Stomach (tissue), 9 donors: ENCODE measurements around the gene TSPAN14. TPM values are rescaled to one million over a fixed set of nuclear protein-coding genes. Genes with fewer than 3 reads are reported as not detected.

Experiments used
- DNase-seq, 2 donors: peaks; one replicate each; pipeline versions ENCODE4 v3.0.0 to v3.0.0-alpha.2; 2013 to 2019
- H3K27ac ChIP-seq, 5 donors: fragments of 200-600 bp in 4 of 5; sonication (generic) in 4 of 5; one replicate each; pipeline ENCODE4 v1.5.1; 2013 to 2019; ENCODE audit warnings: mild to moderate bottlenecking in 1 of 5, moderate library complexity in 1 of 5
- H3K27me3 ChIP-seq, 3 donors: fragments of 200-600 bp; sonication (generic); one replicate each; pipeline ENCODE4 v1.5.1; 2017 to 2019; ENCODE audit warnings: mixed run types in 1 of 3
- H3K36me3 ChIP-seq, 4 donors: fragments of 200-600 bp; sonication (generic); 1 replicate in 3 of 4; 2 replicates in 1 of 4; pipeline ENCODE4 v1.5.1; 2016 to 2019
- H3K4me1 ChIP-seq, 4 donors: fragments of 200-600 bp; sonication (generic); one replicate each; pipeline ENCODE4 v1.5.1; 2016 to 2019
- H3K4me3 ChIP-seq, 4 donors: fragments of 200-600 bp; sonication (generic) in 3 of 4; one replicate each; pipeline ENCODE4 v1.5.1; 2016 to 2019; ENCODE audit warnings: mild to moderate bottlenecking in 1 of 4
- H3K9me3 ChIP-seq, 4 donors: fragments of 200-600 bp; sonication (generic); one replicate each; pipeline ENCODE4 v1.5.1; 2016 to 2019
- EP300 ChIP-seq: sonication (generic); formaldehyde crosslinking; IDR thresholded peaks from one replicate; pipeline ENCODE4 v1.6.1; 2017; ENCODE audit warnings: antibody characterized with exemption
- POLR2A ChIP-seq, 4 donors: fragments of 450-650 bp; IDR thresholded peaks; one replicate each; pipeline ENCODE4 v1.6.1; 2016; ENCODE audit warnings: antibody characterized with exemption in 4 of 4, control low read depth in 2 of 4, mild to moderate bottlenecking in 1 of 4, moderate library complexity in 1 of 4
- POLR2AphosphoS5 ChIP-seq, 3 donors: sonication (generic); formaldehyde crosslinking; IDR thresholded peaks; one replicate each; pipeline ENCODE4 v1.6.1; 2016; ENCODE audit warnings: antibody characterized with exemption in 3 of 3
- WGBS, 5 donors: extraction: QIAGEN DNeasy Blood & Tissue Kit in 3 of 5; methylation state at CpG; one replicate each; pipeline versions ENCODE4 v1.1.5 to v1.1.7; 2013 to 2018; 5-methylcytosine and 5-hydroxymethylcytosine counted together
- intact Hi-C: fragments of 100-400 bp; cut with DNase I; formaldehyde crosslinking; loops from one replicate; pipeline ENCODE4 v1.15.1; 2023; ENCODE audit warnings: low total_unique reads
- polyA plus RNA-seq, 3 donors: library from polyadenylated mRNA; stranded (reverse); fragments of 200-250 nt; gene quantifications; one replicate each; pipeline ENCODE4 v1.2.3, GENCODE V29; 2013
- total RNA-seq, 5 donors: library from RNA; depleted of rRNA; stranded (reverse); fragments of >200 nt; gene quantifications; one replicate each; pipeline versions ENCODE4 v1.1.0 to v1.2.3, GENCODE V29; 2014 to 2016
- TF ChIP-seq, protein P1 (sequence below), 7 experiments: fragments of 450-650 bp in 4 of 7; fragments of 200-600 bp in 3 of 7; sonication (generic) in 3 of 7; IDR thresholded peaks; one replicate each; pipeline ENCODE4 v1.5.1; 2016 to 2019; ENCODE audit warnings: antibody characterized with exemption in 7 of 7, control low read depth in 2 of 7, mild to moderate bottlenecking in 1 of 7
- donor health status: healthy with polysubstance abuse.
- donor health status: Bipolar disorder and iron deficiency.
- donor health status: healthy.

The TSPAN14 gene
- total and polyA plus RNA-seq, 8 donors = 7.0 to 82.6 (median 30.5) TPM

GRCh38 chr10:80540136-80540535 lies 86.0 kb downstream of the TSPAN14 start:
- no peaks in the 10 kb centered on the region for H3K9me3 ChIP-seq
- H3K4me3 ChIP-seq = no peak overlapping the region
- DNase-seq = no peak
- intact Hi-C loops = no loop called here
- H3K27me3 ChIP-seq = no peaks in the 10 kb centered on the region
- no peak overlapping the region for H3K27ac ChIP-seq
- TF ChIP-seq POLR2A (IDR thresholded peaks at IDR 0.05) = no peak
- TF ChIP-seq POLR2AphosphoS5 (IDR thresholded peaks at IDR 0.05) = no peak
- no peak for TF ChIP-seq EP300
- TF ChIP-seq, protein P1, sequence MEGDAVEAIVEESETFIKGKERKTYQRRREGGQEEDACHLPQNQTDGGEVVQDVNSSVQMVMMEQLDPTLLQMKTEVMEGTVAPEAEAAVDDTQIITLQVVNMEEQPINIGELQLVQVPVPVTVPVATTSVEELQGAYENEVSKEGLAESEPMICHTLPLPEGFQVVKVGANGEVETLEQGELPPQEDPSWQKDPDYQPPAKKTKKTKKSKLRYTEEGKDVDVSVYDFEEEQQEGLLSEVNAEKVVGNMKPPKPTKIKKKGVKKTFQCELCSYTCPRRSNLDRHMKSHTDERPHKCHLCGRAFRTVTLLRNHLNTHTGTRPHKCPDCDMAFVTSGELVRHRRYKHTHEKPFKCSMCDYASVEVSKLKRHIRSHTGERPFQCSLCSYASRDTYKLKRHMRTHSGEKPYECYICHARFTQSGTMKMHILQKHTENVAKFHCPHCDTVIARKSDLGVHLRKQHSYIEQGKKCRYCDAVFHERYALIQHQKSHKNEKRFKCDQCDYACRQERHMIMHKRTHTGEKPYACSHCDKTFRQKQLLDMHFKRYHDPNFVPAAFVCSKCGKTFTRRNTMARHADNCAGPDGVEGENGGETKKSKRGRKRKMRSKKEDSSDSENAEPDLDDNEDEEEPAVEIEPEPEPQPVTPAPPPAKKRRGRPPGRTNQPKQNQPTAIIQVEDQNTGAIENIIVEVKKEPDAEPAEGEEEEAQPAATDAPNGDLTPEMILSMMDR (IDR thresholded peaks at IDR 0.05) = no peak
- peaks cover 4 to 11% (median 7%) of the 10 kb centered on the region in 4 donors for H3K4me1 ChIP-seq
- no peaks in the 10 kb centered on the region for H3K36me3 ChIP-seq
- WGBS, 5 donors = 83 to 92% (median 83%) methylated on average over 11 of the region's 11 CpGs

- no peak for DNase-seq
- Histone ChIP-seq H3K36me3 (no peaks in the 10 kb centered on the region), H3K9me3 (no peaks in the 10 kb centered on the region), H3K4me3 (no peak overlapping the region), H3K27me3 (no peaks in the 10 kb centered on the region), H3K4me1 (peaks cover 3 to 9% (median 6%) of the 10 kb centered on the region in 4 donors), H3K27ac (peak overlapping the region in 2 of 5 donors; percentile 28 to 54)
- TF ChIP-seq POLR2A (IDR thresholded peaks at IDR 0.05) = no peak
- TF ChIP-seq, protein P1 (IDR thresholded peaks at IDR 0.05) = no peak
- no peak for TF ChIP-seq POLR2AphosphoS5 (IDR thresholded peaks at IDR 0.05)
- TF ChIP-seq EP300 = no peak
- intact Hi-C loops = no loop called here
- 50 to 77% (median 65%) methylated on average over 9 of the region's 9 CpGs for WGBS, 5 donors
Observed at GRCh38 chr10:80540618-80540980, 86.5 kb downstream of the TSPAN14 start.

- Histone ChIP-seq H3K36me3 (no peaks in the 10 kb centered on the region), H3K9me3 (no peaks in the 10 kb centered on the region), H3K27ac (peak overlapping the region in 2 of 5 donors; percentile 28 to 54), H3K27me3 (no peaks in the 10 kb centered on the region), H3K4me3 (no peak overlapping the region), H3K4me1 (peaks cover 0 to 4% (median 3%) of the 10 kb centered on the region in 4 donors)
- intact Hi-C loops = no loop called here
- no peak for TF ChIP-seq POLR2A (IDR thresholded peaks at IDR 0.05)
- TF ChIP-seq EP300 = no peak
- TF ChIP-seq, protein P1 (IDR thresholded peaks at IDR 0.05) = no peak
- TF ChIP-seq POLR2AphosphoS5 (IDR thresholded peaks at IDR 0.05) = no peak
- 55 to 61% (median 57%) methylated on average over 11 of the region's 11 CpGs for WGBS, 5 donors
- peak in 1 of 2 donors; percentile 58 for DNase-seq
Observed at GRCh38 chr10:80540981-80541750, 87.1 kb downstream of the TSPAN14 start.

DNA sequence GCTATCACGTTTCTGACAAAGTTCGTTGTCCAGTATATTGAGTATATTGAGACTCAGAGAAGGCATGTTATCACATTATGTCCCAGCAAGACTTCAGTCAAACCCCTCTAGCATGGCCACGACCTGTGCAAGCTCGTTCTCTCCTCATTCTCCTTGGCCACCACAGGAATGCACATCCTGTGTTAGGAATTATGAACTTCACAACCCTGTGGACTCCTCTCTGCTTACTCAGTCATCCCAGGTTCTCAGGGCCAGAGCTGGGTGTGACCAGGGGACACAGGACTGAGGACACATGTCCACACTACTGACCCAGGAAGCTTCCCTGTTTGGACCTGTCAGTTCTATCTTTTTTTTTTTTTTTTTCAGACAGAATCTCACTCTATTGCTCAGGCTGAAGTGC lies 87.9 kb downstream of the TSPAN14 start:
- H3K27me3 ChIP-seq = no peaks in the 10 kb centered on the region
- 73 to 82% (median 74%) methylated on average over 4 of the region's 4 CpGs for WGBS, 5 donors
- no peaks in the 10 kb centered on the region for H3K9me3 ChIP-seq
- H3K27ac ChIP-seq = no peak overlapping the region
- no peak for DNase-seq
- TF ChIP-seq, protein P1 (IDR thresholded peaks at IDR 0.05) = no peak
- TF ChIP-seq POLR2AphosphoS5 (IDR thresholded peaks at IDR 0.05) (no peak), POLR2A (IDR thresholded peaks at IDR 0.05) (no peak), EP300 (no peak)
- H3K36me3 ChIP-seq = no peaks in the 10 kb centered on the region
- intact Hi-C loops = no loop called here
- no peaks in the 10 kb centered on the region for H3K4me1 ChIP-seq
- H3K4me3 ChIP-seq = no peak overlapping the region
